GM21390 (cell line): ENCODE measurements around the gene AGPS.
A peak's percentile ranks its signal among the peaks of the same experiment; 100 is the strongest.
"Not testable (repeated sequence)": the region's sequence is repeated elsewhere in the genome, so short reads cannot be mapped to it uniquely, and the experiment has no call there.

Experiments used
- ATAC-seq: cut with Tn5 transposase; IDR thresholded peaks from one replicate; pipeline ENCODE4 v1.9.1; 2021; ENCODE audit not compliant: unreplicated experiment

Gene AGPS

DNA sequence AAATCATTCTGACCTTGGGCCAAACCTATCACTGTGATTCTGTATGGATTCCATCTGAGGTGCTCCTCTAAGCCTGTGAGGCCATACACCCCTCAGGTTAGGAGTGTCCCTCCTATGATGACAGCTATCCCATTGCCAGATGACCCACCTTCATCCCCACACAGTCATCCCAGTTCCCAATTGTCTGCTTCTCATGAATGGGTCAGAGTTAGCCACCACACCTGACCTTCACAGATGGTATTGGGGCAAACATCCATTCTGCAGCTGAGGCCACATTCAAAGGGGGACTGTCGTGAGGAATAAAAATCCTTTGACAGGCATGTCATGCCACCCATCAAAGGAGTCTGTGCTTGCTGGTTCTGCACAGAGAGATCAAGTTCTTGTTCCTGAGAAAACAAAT is 155.2 kb downstream of the AGPS start:
- no peak for ATAC-seq

DNA sequence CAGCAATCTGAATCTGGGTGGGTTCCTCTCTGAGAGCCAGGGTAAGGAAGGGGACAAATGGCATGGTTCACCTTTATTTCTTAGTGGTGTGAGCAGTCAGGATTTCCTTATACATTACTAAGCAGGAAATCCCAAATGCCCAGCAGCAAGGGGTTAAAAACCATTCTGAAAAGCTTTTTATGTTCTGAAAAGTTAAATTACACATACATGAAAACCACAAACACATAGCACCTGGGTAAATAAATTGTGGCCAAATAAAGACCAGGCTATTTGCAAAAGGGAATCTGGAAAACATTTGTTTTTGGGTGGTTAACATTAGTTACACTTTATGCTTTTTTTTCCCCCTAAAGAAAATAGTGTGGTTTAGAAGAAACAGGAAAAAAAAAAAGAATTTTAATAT is 156.1 kb downstream of the AGPS start:
- no peak for ATAC-seq

DNA sequence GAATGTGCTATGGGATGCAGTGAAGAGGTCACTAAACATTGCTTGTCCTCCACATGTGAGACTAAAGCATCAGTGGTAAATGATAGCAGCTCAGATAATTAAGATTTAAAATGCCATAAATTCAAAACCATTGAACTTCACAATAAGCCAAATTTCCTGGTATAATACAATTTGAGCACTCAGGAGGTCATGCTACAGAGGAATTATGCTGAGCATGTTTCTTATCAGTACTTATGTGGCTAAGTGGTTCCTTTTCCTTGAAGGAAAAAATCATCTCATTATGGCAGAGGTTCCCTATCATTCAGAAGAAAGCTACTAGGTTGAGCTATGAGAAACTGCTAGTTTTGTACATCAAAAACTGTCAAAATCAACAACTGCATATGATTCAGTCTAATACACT is 156.6 kb downstream of the AGPS start:
- no peak for ATAC-seq

DNA sequence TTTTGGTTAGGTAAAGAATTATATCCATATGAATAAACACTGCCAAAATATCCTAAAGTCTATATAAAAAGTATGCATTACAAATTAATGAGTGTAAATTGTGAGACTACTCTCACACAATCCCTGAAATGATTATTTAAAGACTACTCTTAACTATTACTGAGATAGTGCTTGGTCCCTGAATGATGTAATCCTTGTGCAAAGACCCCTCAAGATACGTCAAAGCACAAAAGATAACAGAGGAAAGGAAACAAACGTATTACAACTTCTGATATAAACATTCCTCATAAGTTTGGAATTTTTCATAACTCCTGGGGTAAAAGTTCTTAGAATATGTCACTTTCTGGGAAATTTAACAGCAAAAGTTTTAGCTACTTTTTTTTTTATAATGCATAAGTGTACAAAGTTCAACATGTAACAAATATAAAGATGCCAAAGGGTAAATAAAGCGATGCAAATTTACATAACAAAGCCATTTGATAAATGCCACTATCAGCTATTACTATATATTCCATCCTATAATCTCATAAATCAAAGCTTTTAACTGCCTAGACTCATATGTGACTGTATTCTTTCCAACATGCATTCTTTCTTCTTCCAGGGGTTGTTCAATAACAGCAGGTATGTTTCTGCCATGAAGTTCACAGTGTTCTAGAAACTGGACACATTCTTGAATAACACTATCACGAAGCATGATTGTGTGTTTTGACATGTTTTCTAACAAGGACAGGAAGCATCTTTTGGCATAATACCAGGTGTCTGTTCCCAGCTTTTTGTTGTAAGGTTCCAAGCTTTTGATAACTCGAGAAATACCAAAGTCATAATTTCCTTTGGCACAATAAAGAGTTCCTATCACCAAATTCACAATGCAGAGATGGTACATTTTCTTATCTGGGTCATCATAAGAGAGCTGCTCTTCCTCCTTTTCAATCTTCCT is 158.0 kb downstream of the AGPS start:
- ATAC-seq: no peak

DNA sequence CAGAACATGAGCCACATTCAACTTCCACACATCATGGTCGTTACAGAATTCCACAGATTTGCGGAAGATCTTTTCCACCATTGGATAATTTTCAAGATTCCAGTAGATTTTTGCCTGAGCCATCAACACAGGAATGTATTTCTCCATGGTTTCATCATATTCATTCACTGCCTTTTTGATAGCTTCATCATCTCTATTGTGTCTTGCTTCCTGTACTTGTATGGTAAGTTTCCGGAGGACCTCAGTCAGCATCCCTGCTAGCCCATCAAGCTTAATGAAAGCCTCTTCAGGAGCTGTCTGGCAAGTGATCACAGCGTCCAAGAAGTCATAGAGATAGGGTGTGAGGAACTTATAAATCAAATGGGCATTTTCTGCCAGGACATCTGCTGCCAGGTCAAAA is 158.8 kb downstream of the AGPS start:
- ATAC-seq: not testable (repeated sequence)

DNA sequence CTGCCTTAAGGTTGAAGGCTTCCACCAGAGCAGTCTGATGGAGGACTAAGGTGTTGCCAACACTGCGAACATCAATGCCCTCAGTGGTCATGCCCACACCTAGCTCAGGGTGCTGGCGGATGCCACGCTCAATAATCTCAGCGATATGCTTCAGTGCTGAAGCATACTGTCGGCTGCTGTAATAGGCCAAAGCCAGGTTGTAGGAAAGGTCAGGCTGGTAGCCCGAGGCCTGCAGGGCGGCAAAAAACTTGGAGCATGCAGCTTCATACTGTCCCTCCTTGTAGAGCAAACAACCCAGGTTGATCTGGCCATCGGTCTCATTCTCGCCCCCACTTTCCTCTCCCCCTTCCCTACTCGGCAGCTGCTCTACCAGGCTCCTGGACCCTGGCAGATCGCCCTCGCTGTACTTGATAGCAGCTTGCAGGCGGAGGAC is 159.4 kb downstream of the AGPS start:
- ATAC-seq: no peak

DNA sequence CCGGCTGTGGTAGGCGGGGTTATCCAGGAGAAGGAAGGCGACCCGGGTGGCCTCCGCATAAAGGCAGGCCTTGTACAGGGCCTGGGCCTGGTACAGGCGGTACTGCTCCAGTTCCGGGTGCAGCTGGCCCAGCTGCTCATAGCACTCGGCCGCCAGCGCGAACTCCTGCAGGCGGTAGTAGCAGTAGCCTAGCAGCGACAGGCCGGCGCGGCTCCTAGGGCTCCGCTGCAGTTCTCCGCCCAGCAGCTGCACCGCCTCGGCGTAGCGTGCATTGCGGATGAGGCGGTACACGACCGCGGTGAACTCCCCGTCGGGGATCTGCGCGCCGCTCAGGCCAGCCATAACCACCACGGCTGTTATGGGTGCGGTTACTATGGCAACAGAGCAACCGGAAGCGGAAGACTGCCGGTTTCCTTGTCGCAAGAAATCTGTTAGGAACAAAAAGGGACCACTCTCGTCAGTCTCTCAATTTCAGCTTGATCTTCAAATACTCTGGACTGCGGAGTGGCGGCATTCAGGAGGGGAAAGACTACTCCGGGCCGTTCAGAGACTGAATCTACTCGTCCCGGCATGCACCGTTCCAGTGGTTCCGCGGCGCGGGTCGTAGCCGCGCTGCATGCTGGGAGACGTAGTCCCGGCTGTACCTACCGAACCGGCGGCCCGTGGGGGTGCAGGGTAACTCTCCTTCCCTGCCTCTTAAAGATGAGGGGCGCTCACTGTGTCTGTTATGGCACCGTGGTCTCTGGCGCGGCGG is 160.0 kb downstream of the AGPS start:
- ATAC-seq: peak; percentile 95

DNA sequence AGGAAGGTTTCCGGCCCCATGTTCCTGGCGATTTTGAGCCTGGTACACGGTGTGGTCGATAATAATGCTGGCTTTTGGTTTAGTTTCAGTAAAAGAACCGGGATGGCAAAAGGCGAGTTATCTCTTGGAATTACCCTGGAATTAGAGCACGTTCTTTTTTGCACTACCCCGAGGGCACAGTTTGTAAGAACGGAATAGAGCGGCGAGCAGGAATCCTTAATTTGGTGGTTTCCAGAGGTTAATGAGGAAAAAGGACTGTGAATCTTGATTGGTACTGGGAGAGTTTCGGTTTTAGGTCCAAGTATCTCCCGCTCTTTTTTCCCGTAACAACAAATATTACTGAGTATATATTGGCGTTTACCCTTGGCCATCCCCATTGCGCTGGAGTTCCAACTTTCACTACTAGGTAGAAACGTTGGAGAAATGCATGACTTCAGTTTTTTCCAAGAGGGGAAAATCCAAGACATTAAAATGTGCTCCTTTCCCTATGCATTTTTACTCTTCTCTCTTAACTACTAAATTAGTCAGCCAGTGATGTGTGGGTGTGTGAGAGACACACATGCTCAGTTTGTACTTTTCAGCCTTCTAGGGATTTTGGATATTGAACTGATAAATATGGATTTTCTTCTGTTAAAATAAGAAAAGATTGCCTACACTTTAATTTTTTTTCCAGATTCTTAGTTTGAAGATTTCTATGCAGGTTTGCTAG is 160.8 kb downstream of the AGPS start:
- ATAC-seq: no peak

DNA sequence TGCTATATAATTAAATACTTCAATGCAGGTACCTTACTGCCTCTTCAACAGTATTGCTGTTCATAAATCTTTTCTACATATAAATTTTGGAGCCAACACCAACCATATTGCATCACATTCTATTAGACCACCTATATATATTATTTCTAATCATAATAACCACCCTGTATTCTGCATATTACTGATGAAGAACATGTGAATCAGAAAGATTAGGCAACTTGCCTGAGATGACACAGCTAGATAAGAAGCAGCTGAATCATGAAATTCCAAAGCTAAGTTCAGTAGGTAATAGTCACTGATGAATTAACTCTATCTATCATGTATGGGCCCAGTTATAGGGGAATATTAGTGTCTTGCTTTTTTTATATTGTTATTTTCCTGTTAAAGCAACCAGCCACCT is 161.8 kb downstream of the AGPS start:
- ATAC-seq: no peak

DNA sequence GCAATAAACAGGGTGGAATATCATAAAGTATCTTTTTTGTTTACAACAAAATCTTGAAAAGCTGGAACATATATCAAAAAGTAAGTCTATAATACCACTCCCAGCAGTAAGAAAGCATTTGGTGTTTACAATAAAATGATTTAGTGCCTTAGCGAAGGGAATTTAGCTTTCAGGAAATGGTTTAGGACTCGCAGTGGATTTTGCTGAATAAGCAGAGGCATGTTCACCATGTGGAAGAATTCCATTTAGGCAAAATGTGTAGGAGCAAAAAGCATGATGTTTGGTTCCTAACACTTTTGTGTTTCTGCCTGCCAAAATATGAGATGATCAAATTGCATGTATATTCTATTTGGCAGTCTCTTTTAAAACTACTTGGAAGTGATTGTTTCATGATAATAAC is 163.6 kb downstream of the AGPS start:
- ATAC-seq: no peak

DNA sequence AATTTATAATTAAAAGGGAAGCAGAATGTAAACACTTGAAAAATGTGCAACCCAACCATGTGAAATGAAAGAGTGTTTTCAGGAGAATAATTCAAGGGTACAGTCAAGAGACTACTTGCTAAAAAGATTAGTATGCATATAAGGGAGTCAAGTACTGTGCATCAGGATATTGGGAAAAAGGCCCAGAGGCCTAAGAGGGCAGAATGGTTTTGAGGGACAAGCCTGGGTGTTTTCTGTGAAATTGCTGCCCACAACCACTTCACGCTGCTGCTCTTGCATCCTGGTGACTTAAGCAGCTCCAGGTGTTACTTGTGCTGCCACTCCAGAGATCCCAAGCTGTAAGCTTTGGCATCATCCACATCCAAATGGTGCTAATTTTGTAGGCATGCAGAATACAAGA is 165.2 kb downstream of the AGPS start:
- no peak for ATAC-seq

DNA sequence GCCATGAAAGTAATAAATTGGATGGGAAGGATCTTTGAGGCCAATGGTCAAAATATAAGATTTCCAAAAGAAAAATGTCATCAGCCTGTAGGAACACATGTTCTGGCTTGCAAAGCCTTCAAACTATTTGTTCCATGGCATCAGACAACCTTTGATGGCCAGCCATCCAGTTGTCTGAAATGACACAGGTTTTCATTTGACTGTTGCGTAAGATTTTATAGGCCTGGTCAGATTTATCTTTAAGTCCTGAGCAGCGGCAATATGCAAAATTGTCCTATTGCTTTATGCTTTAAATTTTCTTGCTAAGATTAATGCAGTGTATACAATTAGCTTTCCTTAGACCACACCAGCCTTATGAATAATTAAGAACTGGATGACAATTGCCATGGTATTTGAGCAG is 167.1 kb downstream of the AGPS start:
- no peak for ATAC-seq

DNA sequence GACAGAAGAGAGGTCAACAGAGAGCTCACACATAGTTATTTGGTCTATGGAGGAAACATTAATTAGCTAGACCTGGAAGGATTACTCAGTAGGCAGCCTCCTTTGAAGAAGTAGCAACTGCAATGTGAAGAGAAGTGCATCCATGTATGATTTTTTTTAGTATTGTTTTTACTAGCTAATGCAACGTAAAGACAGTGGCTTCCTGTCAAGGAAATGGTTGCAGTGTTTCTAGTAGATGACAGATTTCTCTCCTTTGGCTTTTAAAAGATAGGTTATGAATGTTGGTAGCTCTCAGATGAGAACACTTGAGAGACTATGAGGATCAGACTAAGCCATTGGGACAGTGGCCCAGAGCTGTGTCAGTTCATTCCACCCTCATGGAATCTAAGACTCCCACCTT is 175.8 kb downstream of the AGPS start:
- ATAC-seq: no peak

DNA sequence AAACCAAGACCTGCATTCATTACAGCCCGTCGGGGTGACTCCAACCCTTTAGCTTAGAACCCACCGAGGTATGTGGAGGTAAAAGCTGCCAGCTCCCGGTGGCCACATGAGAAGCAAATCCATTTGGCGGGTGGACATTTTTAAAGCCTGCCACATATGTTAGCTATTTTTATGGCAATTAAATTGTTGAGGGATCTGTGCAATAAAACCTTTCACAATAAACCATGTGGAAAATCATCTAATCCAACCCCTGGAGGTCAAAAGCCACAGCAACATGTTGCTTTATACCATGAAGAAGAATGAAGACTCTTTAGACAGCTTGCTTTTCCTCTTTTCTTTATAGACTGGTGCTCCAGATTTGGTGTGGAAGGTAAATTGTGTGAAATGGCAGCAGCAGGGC is 176.3 kb downstream of the AGPS start:
- ATAC-seq: no peak

DNA sequence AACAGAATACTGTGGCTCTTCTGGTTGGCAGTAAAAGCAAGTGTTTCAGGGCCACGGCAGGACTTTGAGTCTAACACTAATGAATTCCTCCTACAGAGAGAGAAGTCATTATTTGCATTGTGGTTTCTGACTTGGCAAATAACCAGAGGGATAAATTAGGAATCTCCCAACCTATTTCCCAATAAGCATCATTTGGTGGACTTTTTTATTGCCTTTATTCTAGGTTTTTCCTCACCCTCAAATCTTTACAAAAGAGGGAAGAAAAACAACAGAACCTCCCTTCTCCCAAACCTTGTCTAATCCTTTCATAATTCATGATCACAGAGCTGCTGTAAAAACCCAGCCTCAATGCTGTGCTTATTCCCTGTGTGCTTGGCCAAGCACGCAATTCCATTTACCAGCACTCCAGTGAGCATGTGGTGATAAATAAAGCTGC is 179.7 kb downstream of the AGPS start:
- no peak for ATAC-seq

DNA sequence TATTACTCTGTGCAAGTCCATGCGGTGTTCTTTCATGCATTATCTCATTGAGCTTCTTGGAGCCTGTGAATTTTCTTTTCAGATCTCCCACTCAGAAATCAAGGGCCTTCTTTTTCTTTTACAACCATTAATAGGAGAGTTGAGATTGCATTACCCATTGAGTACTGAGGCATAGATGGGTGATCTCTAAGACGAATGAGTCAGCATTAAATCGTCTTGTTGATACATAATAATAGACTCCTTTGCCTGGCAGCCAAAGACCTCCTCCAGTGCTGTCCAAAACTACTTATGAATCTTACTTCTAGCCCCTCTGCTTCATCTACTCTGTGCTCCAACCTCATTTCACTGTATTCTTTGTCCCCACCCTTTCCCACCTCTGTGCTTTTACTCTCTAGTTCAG is 180.5 kb downstream of the AGPS start:
- ATAC-seq: no peak

DNA sequence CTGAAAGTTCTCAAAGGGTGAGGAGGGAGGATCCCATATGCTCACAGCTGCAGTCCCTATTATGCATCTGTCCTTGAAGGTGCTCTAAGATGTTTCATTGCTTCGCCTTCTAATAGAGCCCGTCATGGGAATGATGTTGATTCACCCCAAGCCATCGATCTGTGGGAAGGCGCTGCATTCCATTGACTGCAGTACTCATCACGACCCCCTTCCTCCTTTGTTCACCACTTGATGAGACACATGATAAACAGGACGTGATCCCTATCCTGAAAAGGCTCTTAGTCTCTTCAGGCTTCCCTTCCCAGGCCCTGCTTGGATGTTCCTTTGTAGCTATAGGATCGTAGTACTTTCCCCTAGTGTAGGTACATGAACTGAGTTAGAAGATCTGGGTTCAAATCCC is 181.8 kb downstream of the AGPS start:
- ATAC-seq: no peak

DNA sequence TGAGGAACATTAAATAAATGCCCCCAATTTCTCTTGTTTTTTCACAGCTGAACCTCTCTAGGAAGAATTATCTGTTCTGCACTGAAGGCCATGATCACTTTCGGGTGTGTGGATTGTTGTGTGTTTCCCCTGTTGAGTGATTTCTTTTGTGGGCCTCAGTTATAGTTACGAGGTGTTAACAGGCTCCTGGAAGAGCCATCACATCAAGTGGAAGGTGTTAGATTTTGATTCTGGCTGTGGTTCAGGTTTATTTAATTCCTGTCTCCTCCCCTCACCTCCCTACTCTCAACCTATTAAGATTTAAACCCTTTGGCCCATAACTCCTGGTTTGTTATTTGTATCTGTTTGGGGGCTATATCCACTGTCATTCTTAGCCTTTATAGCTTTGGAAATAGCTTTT is 182.8 kb downstream of the AGPS start:
- ATAC-seq: no peak

DNA sequence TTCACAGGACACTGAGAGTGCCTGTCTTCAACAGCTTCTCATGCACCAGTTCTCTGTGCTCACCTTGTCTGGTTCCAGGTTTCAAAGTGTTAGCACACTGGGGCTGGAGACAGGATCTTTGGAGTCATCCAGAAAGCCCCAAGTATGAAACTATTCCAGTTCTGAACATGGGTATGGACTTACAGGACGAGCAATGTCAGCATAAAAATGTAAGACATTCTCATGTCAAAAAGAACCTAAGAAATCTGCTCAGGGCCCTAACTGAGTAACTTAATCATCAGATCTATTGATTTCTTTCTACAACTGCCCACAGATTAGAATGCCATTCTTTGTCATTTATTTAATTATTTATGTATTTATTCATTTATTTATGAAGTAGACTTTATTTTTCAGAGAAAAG is 184.5 kb downstream of the AGPS start:
- no peak for ATAC-seq

DNA sequence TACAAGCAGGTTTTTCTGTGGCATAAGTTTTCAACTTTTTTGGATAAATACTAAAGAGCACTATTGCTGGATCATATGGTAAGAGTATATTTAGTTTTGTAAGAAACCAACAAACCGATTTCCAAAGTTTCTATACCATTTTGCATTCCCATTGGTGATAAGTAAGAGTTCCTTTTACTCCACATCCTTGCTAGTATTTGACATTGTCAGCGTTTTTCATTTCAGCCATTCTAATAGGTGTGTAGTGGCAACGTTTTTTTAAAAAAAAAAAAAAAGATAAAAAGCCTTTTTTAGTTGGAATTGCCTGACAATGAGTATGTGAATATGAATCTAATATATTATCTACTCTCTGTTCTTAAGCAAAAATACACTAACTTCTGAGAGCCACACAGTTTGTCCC is 185.9 kb downstream of the AGPS start:
- ATAC-seq: no peak

DNA sequence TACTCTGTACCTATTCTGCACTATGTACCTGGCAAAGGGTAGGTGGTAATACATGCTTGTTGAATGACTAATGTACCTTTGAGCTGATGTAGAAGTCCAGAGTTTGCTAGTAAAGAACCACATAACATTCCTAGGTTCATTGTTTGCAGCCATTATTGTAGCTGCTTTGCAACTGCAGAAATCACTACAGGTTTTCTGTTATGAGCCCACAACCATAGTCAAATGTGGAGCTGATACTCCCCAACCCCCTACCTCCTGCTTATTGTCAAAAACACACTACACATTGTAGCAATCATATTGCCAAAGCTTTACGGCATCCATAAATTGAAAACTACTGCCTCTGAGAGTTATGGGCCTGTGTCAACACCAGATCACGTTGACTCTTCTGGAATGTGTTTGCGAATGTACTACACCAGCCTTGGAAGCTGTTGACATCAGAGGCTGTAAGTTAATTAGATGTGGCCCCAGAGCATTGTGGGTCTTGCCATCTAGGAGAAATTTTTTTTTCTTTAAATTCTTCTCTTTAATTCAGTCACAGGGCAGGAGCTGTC is 187.0 kb downstream of the AGPS start:
- no peak for ATAC-seq
